ENCODE data around the gene SSH2. TPM values are rescaled to one million over a fixed set of nuclear protein-coding genes. Genes with fewer than 3 reads are reported as not detected.
A peak's percentile ranks its signal among the peaks of the same experiment; 100 is the strongest.

Gene SSH2
- total RNA-seq, 1 donor from 2014 or later: 12.6 TPM

DNA sequence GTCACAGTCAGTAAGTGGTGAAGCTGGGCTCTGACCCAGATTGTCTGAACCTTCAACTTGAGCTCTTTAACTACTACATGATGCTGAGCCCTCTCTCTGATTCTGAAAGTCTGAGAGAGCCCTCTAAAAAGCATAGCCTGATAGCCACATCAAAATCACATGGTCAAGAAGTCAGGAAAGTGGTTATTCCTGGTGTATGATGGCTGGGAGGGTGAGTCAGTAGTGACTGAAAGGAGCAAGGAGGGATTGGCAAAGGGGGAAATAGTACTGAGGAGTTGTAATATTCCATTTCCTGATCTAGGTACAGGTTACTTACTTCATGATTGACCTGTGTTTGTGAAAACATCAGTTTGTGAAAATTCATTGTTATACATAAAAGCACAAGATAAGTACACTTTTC lies 89.1 kb downstream of the SSH2 start:
- peak in 1 of 2 donors; percentile 55 for DNase-seq (ENCODE audit: low read depth in 2 of 2)

GRCh38 chr17:29839656-29840055 lies 90.4 kb downstream of the SSH2 start:
- DNase-seq (ENCODE audit: low read depth in 2 of 2): no peak

DNA sequence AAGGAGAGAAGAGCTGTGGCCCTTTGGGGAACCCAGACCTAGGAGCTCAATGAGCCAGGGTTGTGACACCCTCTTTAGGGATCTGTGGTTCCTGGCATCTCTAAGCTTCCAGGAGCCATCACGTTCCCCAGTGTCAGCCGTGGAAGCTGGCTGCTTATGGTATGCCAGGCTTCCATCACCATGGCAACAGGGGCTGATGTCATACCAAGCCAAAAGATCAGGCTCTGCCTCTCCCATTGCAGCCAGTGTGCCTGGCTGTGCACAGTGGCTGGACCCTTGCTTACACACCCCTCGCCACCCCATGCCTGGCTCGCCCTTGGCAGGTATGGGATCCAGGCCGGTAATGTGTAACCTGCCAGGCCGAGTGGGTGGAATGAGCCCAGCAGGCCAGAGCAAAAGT lies 91.1 kb downstream of the SSH2 start:
- DNase-seq (ENCODE audit: low read depth in 2 of 2): no peak

DNA sequence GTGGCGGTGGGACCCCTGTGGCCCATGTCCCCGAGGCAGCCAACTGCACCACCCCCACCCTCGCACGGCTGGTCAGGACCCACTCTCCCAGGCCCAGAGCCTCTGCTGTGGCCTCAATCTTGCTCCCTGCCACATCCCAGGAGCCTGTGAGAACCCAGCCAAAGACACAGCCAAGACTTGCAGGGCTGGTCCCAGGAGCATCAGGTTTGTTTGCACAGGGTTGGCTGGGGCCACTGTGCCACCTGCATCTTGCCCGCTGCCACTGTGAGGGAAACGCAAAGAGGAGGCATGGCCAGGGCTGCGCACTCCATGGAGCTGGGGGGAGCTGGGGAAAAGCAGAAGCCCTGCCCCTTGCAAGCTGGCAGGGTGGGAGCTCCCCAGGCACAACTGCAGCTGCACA lies 92.5 kb downstream of the SSH2 start:
- no peak for DNase-seq (ENCODE audit: low read depth in 2 of 2)

DNA sequence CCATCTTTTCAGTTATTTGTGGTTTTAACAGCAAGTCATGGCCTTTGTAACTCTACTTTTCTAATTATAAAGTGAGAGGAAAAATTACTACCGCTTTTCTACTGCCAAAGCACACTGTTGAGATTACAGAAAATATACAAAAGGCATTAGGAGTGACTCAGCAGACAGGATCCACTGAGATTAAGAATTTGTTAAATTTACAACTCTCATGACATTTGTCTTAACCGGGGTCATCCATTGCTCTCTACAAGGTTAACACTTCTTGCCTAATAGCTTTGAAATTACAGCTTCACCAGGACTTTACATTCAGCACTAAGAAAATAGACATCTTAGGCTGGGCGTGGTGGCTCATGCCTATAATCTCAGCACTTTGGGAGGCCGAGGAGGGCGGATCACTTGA lies 93.4 kb downstream of the SSH2 start:
- no peak for DNase-seq (ENCODE audit: low read depth in 2 of 2)

DNA sequence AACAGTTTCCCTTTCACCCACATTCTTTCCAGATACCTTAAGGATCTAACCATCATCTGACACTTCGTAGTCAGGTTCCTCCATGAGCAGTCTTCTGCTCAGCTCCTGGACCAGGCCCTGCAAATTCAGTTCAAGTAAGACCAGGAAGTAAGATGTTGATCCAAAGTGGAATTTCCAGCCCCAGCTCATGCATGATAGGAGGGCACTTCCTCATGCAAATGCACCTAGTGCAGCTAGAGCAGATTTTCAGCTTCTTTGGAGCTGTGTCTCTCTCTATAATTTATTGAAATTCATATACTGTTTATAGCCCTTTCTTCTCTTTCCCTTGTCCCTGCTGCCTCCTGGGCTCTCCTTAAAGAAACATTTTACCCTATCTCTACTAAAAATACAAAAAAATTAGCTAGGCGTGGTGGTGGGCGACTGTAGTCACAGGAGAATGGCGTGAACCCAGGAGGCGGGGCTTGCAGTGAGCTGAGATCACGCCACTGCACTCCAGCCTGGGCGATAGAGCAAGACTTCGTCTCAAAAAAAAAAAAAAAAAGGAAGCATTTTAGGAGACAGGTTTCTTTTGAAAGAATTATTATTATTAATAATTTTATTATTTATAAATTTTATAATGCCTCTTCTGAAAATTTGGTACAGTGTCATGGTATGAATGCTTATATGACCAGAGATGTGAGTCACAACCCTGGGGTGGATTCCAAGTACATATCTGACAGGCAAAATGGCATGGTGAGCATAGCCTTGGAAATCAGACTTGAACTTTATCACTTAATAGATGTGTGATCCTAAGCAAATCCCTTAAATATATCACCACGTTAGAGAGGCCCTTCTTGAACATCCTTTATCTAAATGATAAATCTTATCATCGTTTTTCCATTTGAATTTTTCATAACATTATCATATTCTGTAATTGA lies 94.3 kb downstream of the SSH2 start:
- no peak for DNase-seq (ENCODE audit: low read depth in 2 of 2)

GRCh38 chr17:29833801-29834200 lies 96.2 kb downstream of the SSH2 start:
- no peak for DNase-seq (ENCODE audit: low read depth in 2 of 2)

DNA sequence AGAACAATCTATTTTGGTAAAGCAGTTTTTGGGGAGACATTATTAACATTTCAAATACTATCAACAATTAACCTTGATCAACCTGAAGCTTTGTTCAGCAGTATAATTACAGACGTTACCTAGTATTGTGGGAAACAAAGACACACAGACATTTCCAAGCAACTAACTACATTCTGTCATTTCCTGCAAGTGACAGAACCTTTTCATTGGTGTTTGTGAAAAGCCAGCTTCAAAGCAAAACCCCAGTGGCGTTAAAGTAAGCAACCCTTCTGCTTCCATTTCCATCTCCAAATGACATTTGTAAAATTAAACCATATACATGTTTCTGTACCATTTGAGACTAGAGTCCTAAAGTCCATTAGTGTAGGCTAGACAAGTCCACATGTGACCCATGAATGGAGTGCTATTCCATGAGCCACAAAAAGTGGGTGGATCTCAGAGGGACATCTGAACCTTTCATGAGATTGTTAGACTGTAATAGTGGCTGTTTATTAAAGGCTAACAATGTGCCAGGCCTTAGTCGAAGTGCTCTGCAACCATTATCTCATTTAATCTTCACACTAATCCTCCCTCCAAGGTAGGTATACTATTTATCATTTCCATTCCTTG lies 101.2 kb downstream of the SSH2 start:
- DNase-seq (ENCODE audit: low read depth in 2 of 2): peak in 1 of 2 donors; percentile 32

DNA sequence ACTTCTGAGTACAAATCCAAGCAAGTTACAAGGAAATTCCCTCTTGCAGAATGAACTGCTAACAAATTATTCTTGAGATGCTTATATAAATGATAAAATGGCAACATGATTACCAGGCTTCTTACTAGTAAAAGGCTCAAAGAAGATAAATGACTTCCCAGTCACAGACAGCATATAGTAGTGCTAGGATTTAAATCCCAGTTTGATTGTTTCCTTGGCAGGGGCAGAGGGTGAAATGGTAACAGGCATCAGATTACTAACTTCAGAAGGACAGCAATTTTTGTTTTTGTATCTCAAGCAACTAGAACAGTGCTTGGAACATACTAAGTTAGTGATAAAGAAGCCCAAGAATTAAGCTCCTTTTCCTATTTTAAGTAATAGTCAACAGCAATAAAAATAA lies 102.8 kb downstream of the SSH2 start:
- DNase-seq (ENCODE audit: low read depth in 2 of 2): no peak

DNA sequence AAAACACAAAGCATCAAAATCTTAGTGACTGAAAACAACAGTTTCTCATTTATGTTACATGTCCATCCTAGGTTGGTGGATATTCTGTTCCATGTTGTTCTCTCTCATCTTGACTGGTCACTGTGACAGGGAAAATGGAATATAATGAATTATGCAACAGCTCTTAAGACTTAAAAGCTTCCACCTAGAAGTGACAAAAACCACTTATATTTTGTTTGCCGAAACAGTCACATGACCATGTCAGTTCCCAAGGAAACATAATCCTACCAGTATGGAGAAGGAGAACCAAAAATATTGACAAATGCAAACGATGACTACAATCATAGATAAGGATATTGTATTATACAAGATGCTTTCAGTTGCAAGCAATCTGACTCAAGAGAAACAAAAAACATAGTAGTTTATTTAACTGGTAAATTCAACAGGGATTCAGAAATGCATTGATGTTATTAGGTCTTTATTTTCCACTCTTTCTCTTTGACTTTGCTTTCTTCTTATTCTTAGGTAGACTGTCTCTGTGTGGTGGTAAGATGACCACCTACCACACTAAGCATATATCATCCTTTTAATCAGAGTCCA lies 103.8 kb downstream of the SSH2 start:
- DNase-seq (ENCODE audit: low read depth in 2 of 2): no peak

GRCh38 chr17:29825604-29826003 lies 104.4 kb downstream of the SSH2 start:
- DNase-seq (ENCODE audit: low read depth in 2 of 2): no peak

- DNase-seq (ENCODE audit: low read depth in 2 of 2): no peak
These were observed 108.1 kb downstream of the SSH2 start for GRCh38 chr17:29821897-29822296.

DNA sequence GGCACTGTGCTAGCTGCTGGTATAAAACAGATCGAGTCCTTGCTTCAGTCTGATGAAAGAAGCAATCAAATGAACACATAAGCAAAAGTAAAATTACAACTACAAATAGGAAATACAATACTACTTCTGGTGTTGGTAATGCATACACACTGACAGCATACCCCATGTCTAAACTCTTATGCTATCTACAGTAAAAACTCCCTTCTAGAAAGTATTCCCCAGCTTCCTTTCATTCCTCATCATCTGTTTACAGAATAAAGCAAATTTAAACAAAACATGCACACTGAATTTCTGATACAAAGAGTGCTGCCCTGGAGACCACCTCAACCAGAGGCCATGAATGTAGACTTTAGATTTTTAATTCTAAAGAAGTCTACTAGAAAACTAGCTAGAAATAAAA lies 109.6 kb downstream of the SSH2 start:
- no peak for DNase-seq (ENCODE audit: low read depth in 2 of 2)

GRCh38 chr17:29807520-29808361 lies 122.3 kb downstream of the SSH2 start:
- peak; percentile 59 to 68 for DNase-seq (ENCODE audit: low read depth in 2 of 2)

- DNase-seq (ENCODE audit: low read depth in 2 of 2): no peak
These were observed 127.8 kb downstream of the SSH2 start for GRCh38 chr17:29802246-29802645.

DNA sequence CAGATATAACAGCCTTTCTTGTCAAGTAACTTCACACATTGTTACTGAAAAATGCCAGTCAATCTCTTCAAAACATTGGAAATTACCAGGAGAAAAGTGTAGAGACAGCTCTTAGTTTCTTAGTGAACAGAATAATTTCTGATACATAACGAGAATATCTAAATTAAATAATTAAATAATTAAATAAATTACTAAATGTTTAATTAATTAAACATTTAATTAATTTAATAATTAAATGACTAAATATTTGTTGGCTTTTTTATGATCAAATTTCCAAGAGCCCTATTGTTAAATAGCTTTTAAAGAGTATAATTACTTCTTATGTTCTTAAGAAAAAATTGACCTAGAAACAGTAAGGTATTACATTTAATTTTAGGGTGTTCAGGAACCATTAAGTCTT lies 129.6 kb downstream of the SSH2 start:
- DNase-seq (ENCODE audit: low read depth in 2 of 2): no peak

DNA sequence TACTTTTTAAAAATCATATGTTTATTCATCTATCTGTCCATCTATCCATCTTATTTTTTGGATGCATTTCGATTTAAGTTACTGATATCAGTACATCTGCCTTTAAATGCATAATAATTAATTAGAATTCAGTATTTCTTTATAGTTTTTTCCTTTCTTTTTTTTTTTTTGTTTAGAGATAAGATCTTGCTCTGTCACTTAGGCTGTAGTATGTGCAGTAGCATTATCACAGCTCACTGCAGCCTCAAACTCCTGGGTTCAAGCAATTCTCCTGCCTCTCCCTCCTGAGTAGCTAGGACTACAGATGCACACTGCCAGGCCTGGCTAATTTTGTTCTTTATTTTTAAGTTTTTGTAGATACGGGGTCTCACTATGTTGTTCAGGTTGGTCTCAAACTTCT lies 133.4 kb downstream of the SSH2 start:
- DNase-seq (ENCODE audit: low read depth in 2 of 2): no peak

DNA sequence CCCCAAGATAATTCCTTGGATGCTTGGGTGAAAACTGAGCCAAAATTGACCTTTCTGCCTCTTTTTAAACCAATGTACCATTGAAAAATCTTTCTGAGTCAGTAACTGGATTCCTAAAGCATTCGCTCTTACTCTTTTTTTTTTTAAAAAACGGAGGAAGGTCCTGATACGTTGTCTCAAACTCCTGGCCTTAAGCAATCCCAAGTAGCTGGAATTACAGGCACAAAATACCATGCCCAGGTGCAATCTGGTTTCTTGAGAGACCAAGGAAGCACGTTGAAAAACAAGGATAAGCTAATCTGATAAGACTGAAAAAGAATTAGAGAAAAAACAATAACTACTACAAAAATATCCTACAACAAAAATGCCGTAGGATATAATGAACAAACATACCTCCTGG lies 136.5 kb downstream of the SSH2 start:
- no peak for DNase-seq (ENCODE audit: low read depth in 2 of 2)

DNA sequence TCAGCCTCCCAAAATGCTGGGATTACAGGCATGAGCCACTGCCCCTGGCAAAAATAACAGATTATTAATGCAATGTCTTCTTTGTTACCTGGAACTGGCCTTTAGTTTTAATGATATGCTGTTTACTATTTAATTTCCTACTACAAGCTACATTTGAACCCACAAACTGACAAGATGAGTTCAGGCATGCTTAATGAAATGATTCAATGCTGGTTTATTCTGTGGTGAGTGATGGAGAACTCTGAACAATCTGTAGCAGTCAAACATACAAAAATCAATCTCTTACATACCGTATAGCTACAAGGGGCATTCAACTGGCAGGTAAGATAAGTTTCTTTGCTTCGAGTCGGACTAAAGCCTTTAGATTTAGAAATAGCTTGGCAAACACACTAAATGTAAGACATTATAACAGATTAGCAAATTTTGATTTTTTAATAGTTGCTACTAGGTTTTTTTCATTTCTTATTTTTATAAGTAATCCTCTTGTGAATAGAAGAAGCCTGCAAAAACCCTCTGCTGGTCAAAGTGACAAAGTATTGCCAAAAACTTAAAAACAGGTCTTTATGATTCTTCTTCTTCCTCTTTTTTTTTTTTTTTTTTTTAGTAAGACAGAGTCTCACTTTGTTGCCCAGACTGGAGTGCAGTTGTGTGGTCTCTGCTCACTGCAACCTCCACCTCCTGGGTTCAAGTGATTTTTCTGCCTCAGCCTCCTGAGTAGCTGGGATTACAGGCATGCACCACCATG lies 138.5 kb downstream of the SSH2 start:
- DNase-seq (ENCODE audit: low read depth in 2 of 2): no peak

GRCh38 chr17:29789196-29790170 lies 140.5 kb downstream of the SSH2 start:
- no peak for DNase-seq (ENCODE audit: low read depth in 2 of 2)

Measured in dermis microvascular lymphatic vessel endothelial cell (primary cell).